ENCODE data around the gene IFITM1. TPM values are rescaled to one million over a fixed set of nuclear protein-coding genes. Genes with fewer than 3 reads are reported as not detected.
"Not testable (repeated sequence)": the region's sequence is repeated elsewhere in the genome, so short reads cannot be mapped to it uniquely, and the experiment has no call there.

Gene IFITM1
- polyA plus RNA-seq (2013, experiment 1 of 2): 94.2 TPM
- polyA plus RNA-seq (2013, experiment 2 of 2): 72.8 TPM

DNA sequence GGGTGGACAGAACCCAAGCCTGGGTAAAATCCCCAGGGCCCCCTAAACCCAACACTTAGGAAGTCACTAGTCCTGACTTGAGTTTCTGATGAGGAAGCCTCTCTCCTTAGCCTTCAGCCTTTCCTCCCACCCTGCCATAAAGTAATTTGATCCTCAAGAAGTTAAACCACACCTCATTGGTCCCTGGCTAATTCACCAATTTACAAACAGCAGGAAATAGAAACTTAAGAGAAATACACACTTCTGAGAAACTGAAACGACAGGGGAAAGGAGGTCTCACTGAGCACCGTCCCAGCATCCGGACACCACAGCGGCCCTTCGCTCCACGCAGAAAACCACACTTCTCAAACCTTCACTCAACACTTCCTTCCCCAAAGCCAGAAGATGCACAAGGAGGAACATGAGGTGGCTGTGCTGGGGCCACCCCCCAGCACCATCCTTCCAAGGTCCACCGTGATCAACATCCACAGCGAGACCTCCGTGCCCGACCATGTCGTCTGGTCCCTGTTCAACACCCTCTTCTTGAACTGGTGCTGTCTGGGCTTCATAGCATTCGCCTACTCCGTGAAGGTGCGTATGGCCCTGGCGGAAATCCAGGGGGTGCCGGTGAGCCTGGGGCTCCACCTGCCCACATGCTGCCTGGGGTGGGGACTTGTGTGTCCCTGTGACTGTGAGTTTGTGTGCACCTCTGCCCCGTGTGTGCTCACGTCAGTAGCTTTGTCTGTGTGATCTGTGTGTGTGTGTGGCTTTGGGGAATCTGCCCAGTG, at the start of gene IFITM1:
IFITM1 (plus strand) TSS at position 254 of the 767 bp plus-strand sequence; CDS start at position 385, 131 bp downstream.
- Histone ChIP-seq H3K9me3 (ENCODE audit: control insufficient read depth, low read length) (no peaks in the 10 kb centered on the region), H3K4me3 (ENCODE audit: extremely low read depth, insufficient read depth, low read length, poor library complexity, severe bottlenecking) (peak within 1 kb of the TSS; percentile 28), H3K36me3 (ENCODE audit: control insufficient read depth, insufficient read depth, low read length) (no peaks in the 10 kb centered on the region), H3K4me1 (ENCODE audit: control insufficient read depth, insufficient read depth, low read length, poor library complexity, severe bottlenecking) (peaks cover 36% of the 10 kb centered on the region), H3K27ac (ENCODE audit: low read depth, low read length, severe bottlenecking) (peak within 1 kb of the TSS; percentile 43)
- 0 to 5% methylated on average over 3 to 8 of the region's 18 CpGs for WGBS, 2 experiments (ENCODE audit: insufficient coverage in 2 of 2)

GRCh38 chr11:266676-267439, 47.0 kb upstream of the IFITM1 start:
- Histone ChIP-seq H3K36me3 (ENCODE audit: control insufficient read depth, insufficient read depth, low read length) (no peaks in the 10 kb centered on the region), H3K27ac (ENCODE audit: low read depth, low read length, severe bottlenecking) (no peak overlapping the region), H3K4me3 (ENCODE audit: extremely low read depth, insufficient read depth, low read length, poor library complexity, severe bottlenecking) (no peak overlapping the region), H3K4me1 (ENCODE audit: control insufficient read depth, insufficient read depth, low read length, poor library complexity, severe bottlenecking) (no peaks in the 10 kb centered on the region), H3K9me3 (ENCODE audit: control insufficient read depth, low read length) (no peaks in the 10 kb centered on the region)
- WGBS, 2 experiments (ENCODE audit: insufficient coverage in 2 of 2): 92 to 100% methylated on average over 2 to 4 of the region's 13 CpGs

DNA sequence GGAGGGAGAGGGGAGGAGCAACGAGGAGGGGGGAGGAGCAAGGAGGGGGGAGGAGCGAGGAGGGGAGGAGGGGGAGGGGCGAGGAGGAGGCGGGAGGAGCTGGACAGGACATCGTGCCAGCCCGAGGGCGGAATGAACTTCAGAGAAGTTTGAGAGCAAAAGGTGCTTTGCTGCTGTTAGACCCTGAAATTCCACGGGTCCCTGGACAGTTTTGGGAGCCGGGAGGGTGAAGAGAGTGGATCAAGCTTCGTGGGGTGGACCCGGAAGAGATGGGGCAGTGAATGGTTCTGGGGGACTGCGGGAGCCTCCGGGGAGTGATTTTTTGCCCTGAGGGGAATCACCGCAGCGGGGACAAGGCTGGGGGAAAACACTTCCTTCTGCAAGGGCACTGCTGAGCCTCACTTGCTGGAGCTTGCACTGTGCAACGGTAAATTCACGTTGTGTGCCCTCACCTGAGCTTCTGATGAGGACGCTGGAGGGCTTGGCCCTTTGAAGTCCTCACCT, 46.3 kb upstream of the IFITM1 start:
- no peaks in the 10 kb centered on the region for H3K4me1 ChIP-seq (ENCODE audit: control insufficient read depth, insufficient read depth, low read length, poor library complexity, severe bottlenecking)
- H3K36me3 ChIP-seq (ENCODE audit: control insufficient read depth, insufficient read depth, low read length): no peaks in the 10 kb centered on the region
- 81 to 86% methylated on average over 12 to 14 of the region's 18 CpGs for WGBS, 2 experiments (ENCODE audit: insufficient coverage in 2 of 2)
- H3K27ac ChIP-seq (ENCODE audit: low read depth, low read length, severe bottlenecking): no peak overlapping the region
- H3K9me3 ChIP-seq (ENCODE audit: control insufficient read depth, low read length): no peaks in the 10 kb centered on the region
- no peak overlapping the region for H3K4me3 ChIP-seq (ENCODE audit: extremely low read depth, insufficient read depth, low read length, poor library complexity, severe bottlenecking)

- not testable (repeated sequence) for H3K4me1 ChIP-seq (ENCODE audit: control insufficient read depth, insufficient read depth, low read length, poor library complexity, severe bottlenecking); H3K9me3 ChIP-seq (ENCODE audit: control insufficient read depth, low read length); H3K36me3 ChIP-seq (ENCODE audit: control insufficient read depth, insufficient read depth, low read length); H3K4me3 ChIP-seq (ENCODE audit: extremely low read depth, insufficient read depth, low read length, poor library complexity, severe bottlenecking); H3K27ac ChIP-seq (ENCODE audit: low read depth, low read length, severe bottlenecking)
- 81 to 90% methylated on average over 8 to 9 of the region's 16 CpGs for WGBS, 2 experiments (ENCODE audit: insufficient coverage in 2 of 2)
These were observed 45.1 kb upstream of the IFITM1 start for GRCh38 chr11:268716-269145.

DNA sequence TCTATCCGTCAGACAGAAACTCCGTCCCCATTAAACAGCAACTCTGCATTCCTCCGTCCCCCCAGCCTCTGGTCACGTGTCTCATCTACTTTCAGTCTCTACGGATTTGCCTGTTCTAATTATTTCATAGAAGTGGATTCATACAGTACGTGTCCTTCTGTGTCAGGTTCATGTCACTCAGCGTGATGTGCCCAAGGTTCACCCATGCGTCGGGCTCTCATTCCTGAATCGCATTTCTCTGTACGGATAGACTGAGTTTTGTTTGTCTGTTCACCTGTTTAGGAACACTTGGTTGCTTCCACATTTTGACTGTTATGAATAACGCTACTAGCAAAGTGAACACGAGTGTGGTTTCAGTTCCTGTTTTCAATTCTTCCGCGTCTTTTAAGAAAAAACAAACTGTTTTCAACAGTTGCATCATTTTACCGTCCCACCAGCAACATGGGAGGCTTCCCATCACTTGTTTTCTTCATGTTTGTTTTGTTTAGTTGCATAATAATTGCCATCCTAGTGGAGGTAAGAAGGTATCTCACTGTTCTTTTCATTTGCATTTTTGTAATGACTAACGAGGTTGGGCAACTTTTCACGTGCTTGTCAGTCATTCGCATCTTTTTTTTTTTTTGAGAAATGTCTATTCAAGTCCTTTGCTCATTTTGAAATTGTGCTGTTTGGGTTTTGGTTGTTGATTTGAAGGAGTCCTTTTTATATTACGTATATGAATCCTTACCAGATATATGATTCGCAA, 44.5 kb upstream of the IFITM1 start:
- Histone ChIP-seq H3K36me3 (ENCODE audit: control insufficient read depth, insufficient read depth, low read length) (no peaks in the 10 kb centered on the region), H3K4me3 (ENCODE audit: extremely low read depth, insufficient read depth, low read length, poor library complexity, severe bottlenecking) (no peak overlapping the region), H3K4me1 (ENCODE audit: control insufficient read depth, insufficient read depth, low read length, poor library complexity, severe bottlenecking) (no peaks in the 10 kb centered on the region), H3K27ac (ENCODE audit: low read depth, low read length, severe bottlenecking) (no peak overlapping the region), H3K9me3 (ENCODE audit: control insufficient read depth, low read length) (no peaks in the 10 kb centered on the region)
- 78 to 86% methylated on average over 14 to 17 of the region's 21 CpGs for WGBS, 2 experiments (ENCODE audit: insufficient coverage in 2 of 2)

- Histone ChIP-seq H3K4me1 (ENCODE audit: control insufficient read depth, insufficient read depth, low read length, poor library complexity, severe bottlenecking) (no peaks in the 10 kb centered on the region), H3K36me3 (ENCODE audit: control insufficient read depth, insufficient read depth, low read length) (no peaks in the 10 kb centered on the region), H3K4me3 (ENCODE audit: extremely low read depth, insufficient read depth, low read length, poor library complexity, severe bottlenecking) (no peak overlapping the region), H3K9me3 (ENCODE audit: control insufficient read depth, low read length) (no peaks in the 10 kb centered on the region), H3K27ac (ENCODE audit: low read depth, low read length, severe bottlenecking) (no peak overlapping the region)
- 85 to 86% methylated on average over 14 to 15 of the region's 18 CpGs for WGBS, 2 experiments (ENCODE audit: insufficient coverage in 2 of 2)
These were observed 43.2 kb upstream of the IFITM1 start for GRCh38 chr11:270451-271318.

DNA sequence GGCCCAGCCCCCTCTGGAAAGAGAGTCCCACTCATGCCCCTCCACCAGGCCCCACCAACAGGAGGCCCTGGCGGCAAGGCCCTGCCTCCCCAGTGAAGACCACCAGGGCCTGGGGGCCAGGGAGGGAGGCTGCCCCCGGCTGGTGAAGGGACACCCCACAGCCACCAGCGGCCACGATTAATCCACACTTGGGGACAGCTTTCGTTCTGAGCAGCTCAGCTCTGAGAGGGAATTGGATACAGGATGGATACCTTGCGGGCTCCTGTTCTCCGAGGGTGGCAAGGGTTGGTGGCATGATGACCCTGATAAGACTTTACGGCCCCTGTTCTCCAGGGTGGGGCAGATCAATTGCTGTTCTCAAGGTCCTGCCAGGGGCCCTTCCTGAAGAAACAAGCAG, 42.5 kb upstream of the IFITM1 start:
- Histone ChIP-seq H3K4me3 (ENCODE audit: extremely low read depth, insufficient read depth, low read length, poor library complexity, severe bottlenecking) (no peak overlapping the region), H3K9me3 (ENCODE audit: control insufficient read depth, low read length) (no peaks in the 10 kb centered on the region), H3K4me1 (ENCODE audit: control insufficient read depth, insufficient read depth, low read length, poor library complexity, severe bottlenecking) (no peaks in the 10 kb centered on the region), H3K36me3 (ENCODE audit: control insufficient read depth, insufficient read depth, low read length) (no peaks in the 10 kb centered on the region), H3K27ac (ENCODE audit: low read depth, low read length, severe bottlenecking) (no peak overlapping the region)
- WGBS, 2 experiments (ENCODE audit: insufficient coverage in 2 of 2): 89 to 91% methylated on average over 4 to 7 of the region's 8 CpGs

GRCh38 chr11:272195-272930, 41.5 kb upstream of the IFITM1 start:
- 88 to 90% methylated on average over 16 to 20 of the region's 22 CpGs for WGBS, 2 experiments (ENCODE audit: insufficient coverage in 2 of 2)
- no peak overlapping the region for H3K27ac ChIP-seq (ENCODE audit: low read depth, low read length, severe bottlenecking)
- no peaks in the 10 kb centered on the region for H3K4me1 ChIP-seq (ENCODE audit: control insufficient read depth, insufficient read depth, low read length, poor library complexity, severe bottlenecking)

GRCh38 chr11:272931-273198, 41.0 kb upstream of the IFITM1 start:
- no peak overlapping the region for H3K4me3 ChIP-seq (ENCODE audit: extremely low read depth, insufficient read depth, low read length, poor library complexity, severe bottlenecking)
- 92 to 94% methylated on average over 6 of the region's 6 CpGs for WGBS, 2 experiments (ENCODE audit: insufficient coverage in 2 of 2)
- no peaks in the 10 kb centered on the region for H3K36me3 ChIP-seq (ENCODE audit: control insufficient read depth, insufficient read depth, low read length)
- no peaks in the 10 kb centered on the region for H3K4me1 ChIP-seq (ENCODE audit: control insufficient read depth, insufficient read depth, low read length, poor library complexity, severe bottlenecking)
- H3K9me3 ChIP-seq (ENCODE audit: control insufficient read depth, low read length): no peaks in the 10 kb centered on the region
- H3K27ac ChIP-seq (ENCODE audit: low read depth, low read length, severe bottlenecking): no peak overlapping the region

More at GRCh38 chr11:272195-272930, 41.5 kb upstream of the IFITM1 start:
- H3K36me3 ChIP-seq (ENCODE audit: control insufficient read depth, insufficient read depth, low read length): no peaks in the 10 kb centered on the region
- H3K9me3 ChIP-seq (ENCODE audit: control insufficient read depth, low read length): no peaks in the 10 kb centered on the region
- no peak overlapping the region for H3K4me3 ChIP-seq (ENCODE audit: extremely low read depth, insufficient read depth, low read length, poor library complexity, severe bottlenecking)
